ENCODE data around the gene TSHZ1.

DNA sequence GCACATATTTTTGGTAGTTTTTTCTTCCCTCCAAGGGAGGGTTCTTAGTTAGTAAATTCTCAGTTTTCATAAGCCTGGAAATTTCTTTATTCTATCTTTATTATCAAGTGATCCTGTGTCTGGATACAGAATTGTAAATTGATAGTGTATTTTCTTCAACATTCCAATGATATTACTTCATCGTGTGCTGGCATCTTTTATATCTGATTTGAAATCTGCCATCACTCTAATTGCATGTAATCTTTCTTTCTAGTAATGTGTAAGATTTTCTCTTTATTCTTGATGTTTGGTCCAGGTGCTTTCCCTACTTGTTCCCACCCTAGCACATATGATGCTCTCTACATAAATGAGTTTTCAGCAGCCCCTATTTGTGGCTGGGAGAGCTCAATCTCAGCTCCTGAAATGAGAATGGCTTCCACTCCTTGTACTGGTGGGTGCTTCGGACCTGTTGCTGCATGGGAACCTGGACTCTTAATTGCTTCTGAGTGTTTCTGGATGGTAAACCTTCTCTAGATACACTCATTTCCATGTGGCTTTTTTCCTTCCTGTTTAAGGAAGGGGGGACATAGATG is 114.2 kb downstream of the TSHZ1 start:
- TF ChIP-seq, protein P1, sequence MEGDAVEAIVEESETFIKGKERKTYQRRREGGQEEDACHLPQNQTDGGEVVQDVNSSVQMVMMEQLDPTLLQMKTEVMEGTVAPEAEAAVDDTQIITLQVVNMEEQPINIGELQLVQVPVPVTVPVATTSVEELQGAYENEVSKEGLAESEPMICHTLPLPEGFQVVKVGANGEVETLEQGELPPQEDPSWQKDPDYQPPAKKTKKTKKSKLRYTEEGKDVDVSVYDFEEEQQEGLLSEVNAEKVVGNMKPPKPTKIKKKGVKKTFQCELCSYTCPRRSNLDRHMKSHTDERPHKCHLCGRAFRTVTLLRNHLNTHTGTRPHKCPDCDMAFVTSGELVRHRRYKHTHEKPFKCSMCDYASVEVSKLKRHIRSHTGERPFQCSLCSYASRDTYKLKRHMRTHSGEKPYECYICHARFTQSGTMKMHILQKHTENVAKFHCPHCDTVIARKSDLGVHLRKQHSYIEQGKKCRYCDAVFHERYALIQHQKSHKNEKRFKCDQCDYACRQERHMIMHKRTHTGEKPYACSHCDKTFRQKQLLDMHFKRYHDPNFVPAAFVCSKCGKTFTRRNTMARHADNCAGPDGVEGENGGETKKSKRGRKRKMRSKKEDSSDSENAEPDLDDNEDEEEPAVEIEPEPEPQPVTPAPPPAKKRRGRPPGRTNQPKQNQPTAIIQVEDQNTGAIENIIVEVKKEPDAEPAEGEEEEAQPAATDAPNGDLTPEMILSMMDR (IDR thresholded peaks at IDR 0.05; ENCODE audit: control extremely low read depth in 1 of 3, insufficient read depth in 1 of 3, low read depth in 1 of 3, low read length in 3 of 3), result no peak
- no peak for TF ChIP-seq POLR2A (IDR thresholded peaks at IDR 0.05; ENCODE audit: control extremely low read depth in 1 of 2, low read depth in 2 of 2, low read length in 2 of 2)
- no peak for TF ChIP-seq KDM1A (IDR thresholded peaks at IDR 0.05; ENCODE audit: borderline replicate concordance, low read length)
- no peak for TF ChIP-seq SIN3A (conservative IDR thresholded peaks at IDR 0.05 in 1 of 2, IDR thresholded peaks at IDR 0.05 in 1 of 2; ENCODE audit: low read depth in 1 of 2, low read length in 2 of 2)
- TF ChIP-seq RAD21 (IDR thresholded peaks at IDR 0.05 in 1 of 2, conservative IDR thresholded peaks at IDR 0.05 in 1 of 2; ENCODE audit: low read depth in 2 of 2, low read length in 2 of 2), result no peak
- TF ChIP-seq POLR2AphosphoS5 (IDR thresholded peaks at IDR 0.05; ENCODE audit: low read depth, low read length), result no peak
